HEK293 (cell line): ENCODE results near the gene PROSER1.

Experiments used
- CTCF ChIP-seq: fragments of 450-650 bp; formaldehyde crosslinking; IDR thresholded peaks from 2 replicates; pipeline ENCODE4 v1.5.1; 2016; ENCODE audit warnings: missing biosample characterization, missing genetic modification characterization
- ZNF133 ChIP-seq: fragments of 450-650 bp; formaldehyde crosslinking; IDR thresholded peaks from 2 replicates; pipeline ENCODE4 v1.5.1; 2016; ENCODE audit warnings: missing biosample characterization, missing genetic modification characterization
- ZNF530 ChIP-seq: fragments of 450-650 bp; formaldehyde crosslinking; IDR thresholded peaks from 2 replicates; pipeline ENCODE4 v1.5.1; 2016; ENCODE audit warnings: low read depth, missing biosample characterization, missing genetic modification characterization
- ZNF561 ChIP-seq: fragments of 450-650 bp; IDR thresholded peaks from 2 replicates; pipeline ENCODE4 v1.5.1; 2018; ENCODE audit warnings: missing biosample characterization, missing genetic modification characterization, borderline replicate concordance
- TF ChIP-seq, protein P1 (sequence below): fragments of 450-650 bp; formaldehyde crosslinking; IDR thresholded peaks from 2 replicates; pipeline ENCODE4 v1.5.1; 2016; ENCODE audit warnings: missing biosample characterization, missing genetic modification characterization

DNA sequence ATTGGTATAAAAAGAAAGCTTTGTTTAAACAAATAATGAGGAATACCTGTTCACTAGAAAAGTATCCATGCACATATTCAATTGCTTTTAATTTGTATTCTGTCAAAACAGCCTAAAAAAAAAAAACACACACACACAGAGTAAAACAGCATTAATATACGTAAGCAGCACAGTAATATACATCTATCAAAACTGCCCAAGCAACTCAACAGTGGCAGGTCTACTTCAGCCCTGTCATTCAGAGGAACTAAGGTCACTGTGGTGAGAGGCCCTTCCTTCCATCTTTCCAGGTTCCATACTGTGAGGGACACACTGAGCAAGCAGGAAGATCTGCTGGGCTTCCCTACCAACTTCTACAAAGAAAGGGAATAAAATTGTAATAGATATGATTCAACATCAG, 3.8 kb downstream of the PROSER1 start:
- TF ChIP-seq ZNF133 (tag by site-specific recombination), result no peak
- TF ChIP-seq, protein P1, sequence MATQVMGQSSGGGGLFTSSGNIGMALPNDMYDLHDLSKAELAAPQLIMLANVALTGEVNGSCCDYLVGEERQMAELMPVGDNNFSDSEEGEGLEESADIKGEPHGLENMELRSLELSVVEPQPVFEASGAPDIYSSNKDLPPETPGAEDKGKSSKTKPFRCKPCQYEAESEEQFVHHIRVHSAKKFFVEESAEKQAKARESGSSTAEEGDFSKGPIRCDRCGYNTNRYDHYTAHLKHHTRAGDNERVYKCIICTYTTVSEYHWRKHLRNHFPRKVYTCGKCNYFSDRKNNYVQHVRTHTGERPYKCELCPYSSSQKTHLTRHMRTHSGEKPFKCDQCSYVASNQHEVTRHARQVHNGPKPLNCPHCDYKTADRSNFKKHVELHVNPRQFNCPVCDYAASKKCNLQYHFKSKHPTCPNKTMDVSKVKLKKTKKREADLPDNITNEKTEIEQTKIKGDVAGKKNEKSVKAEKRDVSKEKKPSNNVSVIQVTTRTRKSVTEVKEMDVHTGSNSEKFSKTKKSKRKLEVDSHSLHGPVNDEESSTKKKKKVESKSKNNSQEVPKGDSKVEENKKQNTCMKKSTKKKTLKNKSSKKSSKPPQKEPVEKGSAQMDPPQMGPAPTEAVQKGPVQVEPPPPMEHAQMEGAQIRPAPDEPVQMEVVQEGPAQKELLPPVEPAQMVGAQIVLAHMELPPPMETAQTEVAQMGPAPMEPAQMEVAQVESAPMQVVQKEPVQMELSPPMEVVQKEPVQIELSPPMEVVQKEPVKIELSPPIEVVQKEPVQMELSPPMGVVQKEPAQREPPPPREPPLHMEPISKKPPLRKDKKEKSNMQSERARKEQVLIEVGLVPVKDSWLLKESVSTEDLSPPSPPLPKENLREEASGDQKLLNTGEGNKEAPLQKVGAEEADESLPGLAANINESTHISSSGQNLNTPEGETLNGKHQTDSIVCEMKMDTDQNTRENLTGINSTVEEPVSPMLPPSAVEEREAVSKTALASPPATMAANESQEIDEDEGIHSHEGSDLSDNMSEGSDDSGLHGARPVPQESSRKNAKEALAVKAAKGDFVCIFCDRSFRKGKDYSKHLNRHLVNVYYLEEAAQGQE (tag by site-specific recombination), result no peak
- TF ChIP-seq ZNF530 (tag by site-specific recombination), result no peak
- no peak for TF ChIP-seq CTCF (tag by site-specific recombination)
- no peak for TF ChIP-seq ZNF561 (tag by site-specific recombination)
